IPS-18a (cell line): ENCODE measurements around the gene SMYD2.

Experiments
- H3K27ac ChIP-seq: one replicate; pipeline ENCODE4 v1.5.1; 2013; ENCODE audit warnings: low read length
- H3K27me3 ChIP-seq: one replicate; pipeline ENCODE4 v1.6.1; 2013; ENCODE audit warnings: mild to moderate bottlenecking, low read length; ENCODE audit not compliant: control insufficient read depth, insufficient read depth
- H3K36me3 ChIP-seq: one replicate; pipeline ENCODE4 v1.6.1; 2013; ENCODE audit warnings: low read depth, low read length; ENCODE audit not compliant: control insufficient read depth
- H3K4me1 ChIP-seq: one replicate; pipeline ENCODE4 v1.6.1; 2013; ENCODE audit warnings: low read depth, low read length; ENCODE audit not compliant: control insufficient read depth
- H3K4me3 ChIP-seq: one replicate; pipeline ENCODE4 v1.5.1; 2013; ENCODE audit warnings: low read length
- H3K9ac ChIP-seq: one replicate; pipeline ENCODE4 v1.6.1; 2013; ENCODE audit warnings: mild to moderate bottlenecking, low read length, moderate library complexity
- H3K9me3 ChIP-seq: one replicate; pipeline ENCODE4 v1.6.1; 2013; ENCODE audit warnings: low read depth, low read length; ENCODE audit not compliant: control insufficient read depth

The SMYD2 gene

GRCh38 chr1:214290424-214291037 is 9.6 kb downstream of the SMYD2 start:
- H3K36me3 ChIP-seq = no peaks in the 10 kb centered on the region
- peaks cover 43% of the 10 kb centered on the region for H3K4me1 ChIP-seq
- no peak overlapping the region for H3K27ac ChIP-seq
- no peak overlapping the region for H3K9ac ChIP-seq
- peak overlapping the region; percentile 19 for H3K4me3 ChIP-seq
- H3K27me3 ChIP-seq = peaks cover 57% of the 10 kb centered on the region
- H3K9me3 ChIP-seq = no peaks in the 10 kb centered on the region

- Histone ChIP-seq H3K9ac (no peak overlapping the region), H3K4me3 (no peak overlapping the region), H3K9me3 (no peaks in the 10 kb centered on the region), H3K4me1 (peaks cover 61% of the 10 kb centered on the region), H3K27me3 (peaks cover 69% of the 10 kb centered on the region), H3K27ac (no peak overlapping the region), H3K36me3 (no peaks in the 10 kb centered on the region)
These were observed 11.4 kb downstream of the SMYD2 start for GRCh38 chr1:214292322-214292721.

- H3K9me3 ChIP-seq = no peaks in the 10 kb centered on the region
- peaks cover 43% of the 10 kb centered on the region for H3K27me3 ChIP-seq
- H3K4me1 ChIP-seq = peaks cover 37% of the 10 kb centered on the region
- H3K4me3 ChIP-seq = no peak overlapping the region
- no peaks in the 10 kb centered on the region for H3K36me3 ChIP-seq
- H3K9ac ChIP-seq = no peak overlapping the region
- H3K27ac ChIP-seq = no peak overlapping the region
These were observed 15.0 kb downstream of the SMYD2 start for GRCh38 chr1:214295934-214296333.

GRCh38 chr1:214296860-214297745 is 16.1 kb downstream of the SMYD2 start:
- H3K27me3 ChIP-seq = peaks cover 32% of the 10 kb centered on the region
- no peak overlapping the region for H3K4me3 ChIP-seq
- H3K27ac ChIP-seq = no peak overlapping the region
- H3K9ac ChIP-seq = no peak overlapping the region
- no peaks in the 10 kb centered on the region for H3K9me3 ChIP-seq
- peaks cover 30% of the 10 kb centered on the region for H3K4me1 ChIP-seq
- no peaks in the 10 kb centered on the region for H3K36me3 ChIP-seq

GRCh38 chr1:214300149-214300780 is 19.3 kb downstream of the SMYD2 start:
- no peak overlapping the region for H3K27ac ChIP-seq
- peaks cover 15% of the 10 kb centered on the region for H3K27me3 ChIP-seq
- no peaks in the 10 kb centered on the region for H3K9me3 ChIP-seq
- H3K9ac ChIP-seq = no peak overlapping the region
- H3K4me3 ChIP-seq = no peak overlapping the region
- H3K36me3 ChIP-seq = no peaks in the 10 kb centered on the region
- peaks cover 27% of the 10 kb centered on the region for H3K4me1 ChIP-seq

- no peaks in the 10 kb centered on the region for H3K9me3 ChIP-seq
- peaks cover 2% of the 10 kb centered on the region for H3K27me3 ChIP-seq
- H3K4me3 ChIP-seq = no peak overlapping the region
- H3K9ac ChIP-seq = no peak overlapping the region
- no peak overlapping the region for H3K27ac ChIP-seq
- no peaks in the 10 kb centered on the region for H3K36me3 ChIP-seq
- H3K4me1 ChIP-seq = peaks cover 16% of the 10 kb centered on the region
These were observed 20.6 kb downstream of the SMYD2 start for GRCh38 chr1:214301526-214301925.

- Histone ChIP-seq H3K27ac (no peak overlapping the region), H3K36me3 (no peaks in the 10 kb centered on the region), H3K4me3 (no peak overlapping the region)
These were observed 22.4 kb downstream of the SMYD2 start for GRCh38 chr1:214303141-214303930.

GRCh38 chr1:214305164-214305751 is 24.3 kb downstream of the SMYD2 start:
- no peaks in the 10 kb centered on the region for H3K27me3 ChIP-seq
- no peak overlapping the region for H3K27ac ChIP-seq
- no peak overlapping the region for H3K4me3 ChIP-seq
- H3K9ac ChIP-seq = no peak overlapping the region
- H3K36me3 ChIP-seq = no peaks in the 10 kb centered on the region
- no peaks in the 10 kb centered on the region for H3K9me3 ChIP-seq
- H3K4me1 ChIP-seq = peaks cover 3% of the 10 kb centered on the region

More at GRCh38 chr1:214303141-214303930, 22.4 kb downstream of the SMYD2 start:
- no peaks in the 10 kb centered on the region for H3K9me3 ChIP-seq
- H3K27me3 ChIP-seq = no peaks in the 10 kb centered on the region
- no peak overlapping the region for H3K9ac ChIP-seq
- H3K4me1 ChIP-seq = peaks cover 3% of the 10 kb centered on the region

- Histone ChIP-seq H3K9ac (no peak overlapping the region), H3K27ac (no peak overlapping the region), H3K4me3 (no peak overlapping the region), H3K36me3 (no peaks in the 10 kb centered on the region), H3K4me1 (peaks cover 3% of the 10 kb centered on the region), H3K27me3 (peaks cover 7% of the 10 kb centered on the region), H3K9me3 (no peaks in the 10 kb centered on the region)
These were observed 25.3 kb downstream of the SMYD2 start for GRCh38 chr1:214306269-214306668.

- Histone ChIP-seq H3K27me3 (peaks cover 35% of the 10 kb centered on the region), H3K4me1 (peaks cover 11% of the 10 kb centered on the region), H3K9me3 (no peaks in the 10 kb centered on the region), H3K4me3 (no peak overlapping the region), H3K9ac (no peak overlapping the region), H3K27ac (no peak overlapping the region), H3K36me3 (no peaks in the 10 kb centered on the region)
These were observed 29.1 kb downstream of the SMYD2 start for GRCh38 chr1:214310010-214310409.
